ENCODE measurements around the gene TDRD12.

GRCh38 chr19:32810452-32810851, 90.9 kb downstream of the TDRD12 start:
- TF ChIP-seq CTCF (conservative IDR thresholded peaks at IDR 0.05) (no peak), ZFX (IDR thresholded peaks at IDR 0.05) (no peak)
